ENCODE data around the gene NPIPA5. TPM values are rescaled to one million over a fixed set of nuclear protein-coding genes. Genes with fewer than 3 reads are reported as not detected.
A peak's percentile ranks its signal among the peaks of the same experiment; 100 is the strongest.
"Not testable (repeated sequence)": the region's sequence is repeated elsewhere in the genome, so short reads cannot be mapped to it uniquely, and the experiment has no call there.

NPIPA5 gene
- total RNA-seq, result 1 to 10 TPM; 1.1 to 6.3 (median 1.5) TPM

GRCh38 chr16:15378194-15378593 is at the start of gene NPIPA5:
NPIPA5 (minus strand) TSS chr16:15378294; CDS start chr16:15378294, 0 bp downstream.
- not testable (repeated sequence) for H3K9me3 Mint-ChIP-seq; ATAC-seq; H3K4me3 Mint-ChIP-seq; H3K36me3 Mint-ChIP-seq (ENCODE audit: insufficient read depth); DNase-seq; H3K4me1 Mint-ChIP-seq (ENCODE audit: low read depth); H3K27me3 Mint-ChIP-seq (ENCODE audit: low read depth)

- Mint-ChIP-seq H3K4me3 (no peak overlapping the region), H3K27me3 (ENCODE audit: low read depth) (peaks cover 11% of the 10 kb centered on the region), H3K9me3 (no peaks in the 10 kb centered on the region), H3K36me3 (ENCODE audit: insufficient read depth) (no peaks in the 10 kb centered on the region), H3K4me1 (ENCODE audit: low read depth) (peaks cover 2% of the 10 kb centered on the region)
- ATAC-seq (peak; percentile 56 to 60), DNase-seq (peak; percentile 50)
These were observed 49.6 kb upstream of the NPIPA5 start for GRCh38 chr16:15427648-15428239.

GRCh38 chr16:15426796-15427195 is 48.7 kb upstream of the NPIPA5 start:
- Mint-ChIP-seq H3K4me1 (ENCODE audit: low read depth) (peaks cover 2% of the 10 kb centered on the region), H3K36me3 (ENCODE audit: insufficient read depth) (no peaks in the 10 kb centered on the region), H3K4me3 (no peak overlapping the region), H3K27me3 (ENCODE audit: low read depth) (peaks cover 11% of the 10 kb centered on the region), H3K9me3 (no peaks in the 10 kb centered on the region)
- DNase-seq, result no peak
- ATAC-seq, result no peak

- Mint-ChIP-seq H3K27me3 (ENCODE audit: low read depth) (peaks cover 11% of the 10 kb centered on the region), H3K4me3 (no peak overlapping the region), H3K4me1 (ENCODE audit: low read depth) (peaks cover 2% of the 10 kb centered on the region), H3K36me3 (ENCODE audit: insufficient read depth) (no peaks in the 10 kb centered on the region), H3K9me3 (no peaks in the 10 kb centered on the region)
- DNase-seq (no peak), ATAC-seq (no peak)
These were observed 47.8 kb upstream of the NPIPA5 start for GRCh38 chr16:15425861-15426260.

GRCh38 chr16:15422222-15422621 is 44.1 kb upstream of the NPIPA5 start:
- ATAC-seq, result no peak
- no peak overlapping the region for H3K4me3 Mint-ChIP-seq

GRCh38 chr16:15421696-15422095 is 43.6 kb upstream of the NPIPA5 start:
- not testable (repeated sequence) for H3K4me1 Mint-ChIP-seq (ENCODE audit: low read depth); H3K9me3 Mint-ChIP-seq; H3K4me3 Mint-ChIP-seq; DNase-seq; H3K36me3 Mint-ChIP-seq (ENCODE audit: insufficient read depth); ATAC-seq
- H3K27me3 Mint-ChIP-seq (ENCODE audit: low read depth), result peaks cover 11% of the 10 kb centered on the region

More at GRCh38 chr16:15422222-15422621, 44.1 kb upstream of the NPIPA5 start:
- no peak for DNase-seq
- Mint-ChIP-seq H3K36me3 (ENCODE audit: insufficient read depth) (no peaks in the 10 kb centered on the region), H3K9me3 (no peaks in the 10 kb centered on the region), H3K4me1 (ENCODE audit: low read depth) (no peaks in the 10 kb centered on the region), H3K27me3 (ENCODE audit: low read depth) (peaks cover 11% of the 10 kb centered on the region)

- ATAC-seq (no peak), DNase-seq (no peak)
- H3K4me1 Mint-ChIP-seq (ENCODE audit: low read depth), result peaks cover 7% of the 10 kb centered on the region
- no peaks in the 10 kb centered on the region for H3K9me3 Mint-ChIP-seq
- H3K36me3 Mint-ChIP-seq (ENCODE audit: insufficient read depth), result no peaks in the 10 kb centered on the region
- H3K4me3 Mint-ChIP-seq, result no peak overlapping the region
- no peaks in the 10 kb centered on the region for H3K27me3 Mint-ChIP-seq (ENCODE audit: low read depth)
These were observed 40.1 kb upstream of the NPIPA5 start for GRCh38 chr16:15418206-15418605.

GRCh38 chr16:15417197-15417596 is 39.1 kb upstream of the NPIPA5 start:
- ATAC-seq (no peak), DNase-seq (no peak)
- Mint-ChIP-seq H3K4me3 (no peak overlapping the region), H3K36me3 (ENCODE audit: insufficient read depth) (no peaks in the 10 kb centered on the region), H3K4me1 (ENCODE audit: low read depth) (peaks cover 7% of the 10 kb centered on the region), H3K9me3 (no peaks in the 10 kb centered on the region), H3K27me3 (ENCODE audit: low read depth) (no peaks in the 10 kb centered on the region)

GRCh38 chr16:15415511-15415985 is 37.5 kb upstream of the NPIPA5 start:
- H3K4me3 Mint-ChIP-seq, result no peak overlapping the region
- no peaks in the 10 kb centered on the region for H3K36me3 Mint-ChIP-seq (ENCODE audit: insufficient read depth)
- DNase-seq, result no peak
- H3K4me1 Mint-ChIP-seq (ENCODE audit: low read depth), result peaks cover 7% of the 10 kb centered on the region
- peaks cover 3% of the 10 kb centered on the region for H3K27me3 Mint-ChIP-seq (ENCODE audit: low read depth)
- ATAC-seq, result no peak
- no peaks in the 10 kb centered on the region for H3K9me3 Mint-ChIP-seq

- H3K4me3 Mint-ChIP-seq; H3K9me3 Mint-ChIP-seq; ATAC-seq; DNase-seq; H3K36me3 Mint-ChIP-seq (ENCODE audit: insufficient read depth); H3K4me1 Mint-ChIP-seq (ENCODE audit: low read depth); H3K27me3 Mint-ChIP-seq (ENCODE audit: low read depth): not testable (repeated sequence)
These were observed 31.4 kb upstream of the NPIPA5 start for GRCh38 chr16:15409476-15409875.

- DNase-seq; H3K36me3 Mint-ChIP-seq (ENCODE audit: insufficient read depth); H3K4me3 Mint-ChIP-seq; H3K27me3 Mint-ChIP-seq (ENCODE audit: low read depth); H3K9me3 Mint-ChIP-seq; H3K4me1 Mint-ChIP-seq (ENCODE audit: low read depth); ATAC-seq: not testable (repeated sequence)
These were observed 29.7 kb upstream of the NPIPA5 start for GRCh38 chr16:15407756-15408155.

- Mint-ChIP-seq H3K9me3 (no peaks in the 10 kb centered on the region), H3K27me3 (ENCODE audit: low read depth) (peaks cover 2% of the 10 kb centered on the region), H3K4me1 (ENCODE audit: low read depth) (no peaks in the 10 kb centered on the region), H3K4me3 (no peak overlapping the region), H3K36me3 (ENCODE audit: insufficient read depth) (no peaks in the 10 kb centered on the region)
- no peak for ATAC-seq
- DNase-seq, result no peak
These were observed 26.7 kb upstream of the NPIPA5 start for GRCh38 chr16:15404792-15405191.

- H3K27me3 Mint-ChIP-seq (ENCODE audit: low read depth); H3K9me3 Mint-ChIP-seq; H3K4me3 Mint-ChIP-seq; H3K4me1 Mint-ChIP-seq (ENCODE audit: low read depth); ATAC-seq; H3K36me3 Mint-ChIP-seq (ENCODE audit: insufficient read depth); DNase-seq: not testable (repeated sequence)
These were observed 26.0 kb upstream of the NPIPA5 start for GRCh38 chr16:15404091-15404490.

- Mint-ChIP-seq H3K4me1 (ENCODE audit: low read depth) (no peaks in the 10 kb centered on the region), H3K27me3 (ENCODE audit: low read depth) (peaks cover 8% of the 10 kb centered on the region), H3K4me3 (no peak overlapping the region), H3K9me3 (no peaks in the 10 kb centered on the region), H3K36me3 (ENCODE audit: insufficient read depth) (no peaks in the 10 kb centered on the region)
- DNase-seq, result no peak
- ATAC-seq, result no peak
These were observed 25.4 kb upstream of the NPIPA5 start for GRCh38 chr16:15403392-15403995.

- no peaks in the 10 kb centered on the region for H3K9me3 Mint-ChIP-seq
These were observed 23.9 kb upstream of the NPIPA5 start for GRCh38 chr16:15401972-15402371.

More at GRCh38 chr16:15401972-15402371, 23.9 kb upstream of the NPIPA5 start:
- Mint-ChIP-seq H3K4me3 (no peak overlapping the region), H3K27me3 (ENCODE audit: low read depth) (peaks cover 13% of the 10 kb centered on the region), H3K4me1 (ENCODE audit: low read depth) (no peaks in the 10 kb centered on the region), H3K36me3 (ENCODE audit: insufficient read depth) (no peaks in the 10 kb centered on the region)
- DNase-seq, result no peak
- no peak for ATAC-seq

All from activated T-cell treated with anti-CD3 and anti-CD28 coated beads, Interleukin-2, amount 50 U/mL, for 4 hours (primary cell).